GM12892 (cell line): ENCODE results near the gene OR2J2.
"Not testable (repeated sequence)": the region's sequence is repeated elsewhere in the genome, so short reads cannot be mapped to it uniquely, and the experiment has no call there.

Experiments
- POLR2A ChIP-seq: IDR thresholded peaks from 2 replicates; pipeline ENCODE4 v1.6.1; 2011; ENCODE audit warnings: low read depth, low read length, control low read depth
- POLR2AphosphoS5 ChIP-seq: IDR thresholded peaks from 2 replicates; pipeline ENCODE4 v1.6.1; 2011; ENCODE audit warnings: low read depth, low read length, control low read depth
- TAF1 ChIP-seq: IDR thresholded peaks from 2 replicates; pipeline ENCODE4 v1.6.1; 2011; ENCODE audit warnings: low read depth, mild to moderate bottlenecking, control low read depth, low read length, borderline replicate concordance

GRCh38 chr6:29155182-29155581 lies 15.5 kb upstream of the OR2J2 start:
- not testable (repeated sequence) for TF ChIP-seq POLR2A, POLR2AphosphoS5, TAF1
